Measurements from ENCODE around the gene CRIP2. TPM values are rescaled to one million over a fixed set of nuclear protein-coding genes. Genes with fewer than 3 reads are reported as not detected.

The CRIP2 gene
- total and polyA plus RNA-seq, 2 of the 13 experiments (the other 11 are each of a cell fraction or from before 2014, with no cell fraction given), result 31.6 to 37.9 TPM

- peak; percentile 36 for TF ChIP-seq HNRNPH1 (optimal IDR thresholded peaks at IDR 0.05; ENCODE audit: low read depth, low read length)
- peak; percentile 75 for TF ChIP-seq ZNF350 (CRISPR knock-in tag; IDR thresholded peaks at IDR 0.05; ENCODE audit: borderline replicate concordance, low read depth)
- TF ChIP-seq ZMYM4 (CRISPR knock-in tag; IDR thresholded peaks at IDR 0.05), result peak; percentile 87; the same call in 1 of the 2 replicates
- TF ChIP-seq HNF1A (IDR thresholded peaks at IDR 0.05; ENCODE audit: low read depth), result no peak
- peak; percentile 34 for TF ChIP-seq HNF1A (CRISPR knock-in tag; IDR thresholded peaks at IDR 0.05; ENCODE audit: borderline replicate concordance)
- TF ChIP-seq, protein P1, sequence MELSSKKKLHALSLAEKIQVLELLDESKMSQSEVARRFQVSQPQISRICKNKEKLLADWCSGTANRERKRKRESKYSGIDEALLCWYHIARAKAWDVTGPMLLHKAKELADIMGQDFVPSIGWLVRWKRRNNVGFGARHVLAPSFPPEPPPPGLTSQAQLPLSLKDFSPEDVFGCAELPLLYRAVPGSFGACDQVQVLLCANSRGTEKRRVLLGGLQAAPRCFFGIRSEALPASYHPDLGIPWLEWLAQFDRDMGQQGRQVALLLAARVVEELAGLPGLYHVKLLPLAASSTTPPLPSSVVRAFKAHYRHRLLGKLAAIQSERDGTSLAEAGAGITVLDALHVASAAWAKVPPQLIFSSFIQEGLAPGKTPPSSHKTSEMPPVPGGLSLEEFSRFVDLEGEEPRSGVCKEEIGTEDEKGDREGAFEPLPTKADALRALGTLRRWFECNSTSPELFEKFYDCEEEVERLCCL (CRISPR knock-in tag; IDR thresholded peaks at IDR 0.05; ENCODE audit: borderline replicate concordance), result peak; percentile 71; the same call in 1 of the 2 replicates
- peak; percentile 13; the same call in 1 of the 2 replicates for TF ChIP-seq ZNF691 (CRISPR knock-in tag; IDR thresholded peaks at IDR 0.05; ENCODE audit: borderline replicate concordance, low read depth)
- TF ChIP-seq ZNF235 (CRISPR knock-in tag; IDR thresholded peaks at IDR 0.05; ENCODE audit: borderline replicate concordance), result peak; percentile 91; the same call in 1 of the 2 replicates
- TF ChIP-seq ARNT (IDR thresholded peaks at IDR 0.05), result no peak
- TF ChIP-seq KLF16 (CRISPR knock-in tag; IDR thresholded peaks at IDR 0.05), result peak in 1 of 2 experiments; percentile 75; a peak in 2 of 4 replicates
- peak; percentile 98 for TF ChIP-seq HNRNPLL (IDR thresholded peaks at IDR 0.05; ENCODE audit: low read depth, low read length, poor library complexity, severe bottlenecking)
- TF ChIP-seq ZFP36 (IDR thresholded peaks at IDR 0.05; ENCODE audit: borderline replicate concordance, low read depth, low read length, partially characterized antibody), result no peak
- TF ChIP-seq, protein P2, sequence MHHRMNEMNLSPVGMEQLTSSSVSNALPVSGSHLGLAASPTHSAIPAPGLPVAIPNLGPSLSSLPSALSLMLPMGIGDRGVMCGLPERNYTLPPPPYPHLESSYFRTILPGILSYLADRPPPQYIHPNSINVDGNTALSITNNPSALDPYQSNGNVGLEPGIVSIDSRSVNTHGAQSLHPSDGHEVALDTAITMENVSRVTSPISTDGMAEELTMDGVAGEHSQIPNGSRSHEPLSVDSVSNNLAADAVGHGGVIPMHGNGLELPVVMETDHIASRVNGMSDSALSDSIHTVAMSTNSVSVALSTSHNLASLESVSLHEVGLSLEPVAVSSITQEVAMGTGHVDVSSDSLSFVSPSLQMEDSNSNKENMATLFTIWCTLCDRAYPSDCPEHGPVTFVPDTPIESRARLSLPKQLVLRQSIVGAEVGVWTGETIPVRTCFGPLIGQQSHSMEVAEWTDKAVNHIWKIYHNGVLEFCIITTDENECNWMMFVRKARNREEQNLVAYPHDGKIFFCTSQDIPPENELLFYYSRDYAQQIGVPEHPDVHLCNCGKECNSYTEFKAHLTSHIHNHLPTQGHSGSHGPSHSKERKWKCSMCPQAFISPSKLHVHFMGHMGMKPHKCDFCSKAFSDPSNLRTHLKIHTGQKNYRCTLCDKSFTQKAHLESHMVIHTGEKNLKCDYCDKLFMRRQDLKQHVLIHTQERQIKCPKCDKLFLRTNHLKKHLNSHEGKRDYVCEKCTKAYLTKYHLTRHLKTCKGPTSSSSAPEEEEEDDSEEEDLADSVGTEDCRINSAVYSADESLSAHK (CRISPR knock-in tag; IDR thresholded peaks at IDR 0.05; ENCODE audit: borderline replicate concordance), result no peak
- peak; percentile 78 for TF ChIP-seq POLR2G (IDR thresholded peaks at IDR 0.05; ENCODE audit: low read depth, low read length)
Measured at GRCh38 chr14:105490572-105491365, 16.1 kb downstream of the CRIP2 start, which contains the start of gene TEDC1 (continued).

All from HepG2 (cell line).